NCI-H2196 (cell line): ENCODE measurements around the gene HMGXB3.

Experiments
- DNase-seq: peaks from one replicate; lab custom pipeline; 2025; ENCODE audit not compliant: unreplicated experiment; lab: John Stamatoyannopoulos, UW

Gene HMGXB3

DNA sequence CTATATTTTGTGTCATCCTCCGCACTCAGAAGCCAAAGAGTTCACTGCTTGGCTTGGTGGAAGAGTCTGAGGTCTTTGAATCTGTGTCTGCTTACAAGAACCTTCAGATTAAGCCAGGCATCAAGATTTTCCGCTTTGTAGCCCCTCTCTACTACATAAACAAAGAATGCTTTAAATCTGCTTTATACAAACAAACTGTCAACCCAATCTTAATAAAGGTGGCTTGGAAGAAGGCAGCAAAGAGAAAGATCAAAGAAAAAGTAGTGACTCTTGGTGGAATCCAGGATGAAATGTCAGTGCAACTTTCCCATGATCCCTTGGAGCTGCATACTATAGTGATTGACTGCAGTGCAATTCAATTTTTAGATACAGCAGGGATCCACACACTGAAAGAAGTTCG is 19.3 kb upstream of the HMGXB3 start:
- no peak for DNase-seq

- no peak for DNase-seq
Observed at GRCh38 chr5:149982505-149982904, 18.0 kb upstream of the HMGXB3 start.

DNA sequence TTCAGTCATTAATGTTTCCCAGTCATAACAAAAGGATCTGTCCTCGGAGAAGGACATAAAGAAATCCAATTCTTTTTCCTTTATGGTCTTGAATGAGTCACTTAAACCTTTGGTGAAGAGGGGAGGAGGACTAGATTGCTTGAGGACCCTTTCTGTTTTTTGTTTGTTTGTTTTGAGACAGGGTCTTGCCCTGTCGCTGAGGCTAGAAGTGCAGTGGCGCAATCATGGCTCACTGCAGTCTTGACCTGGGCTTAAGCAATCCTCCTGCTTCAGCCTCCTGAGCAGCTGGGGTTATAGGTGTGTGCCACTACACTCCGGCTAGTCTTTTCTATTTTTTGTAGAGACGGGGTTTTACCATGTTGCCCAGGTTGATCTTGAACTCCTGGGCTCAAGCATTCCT is 12.4 kb upstream of the HMGXB3 start:
- DNase-seq: no peak

GRCh38 chr5:149990518-149991376 is 9.8 kb upstream of the HMGXB3 start:
- DNase-seq: peak; percentile 78

GRCh38 chr5:149993471-149993870 is 7.1 kb upstream of the HMGXB3 start:
- no peak for DNase-seq

- no peak for DNase-seq
Observed at GRCh38 chr5:149995385-149996204, 4.9 kb upstream of the HMGXB3 start.

GRCh38 chr5:149996205-149996890 is 4.2 kb upstream of the HMGXB3 start:
- DNase-seq: no peak

GRCh38 chr5:149998281-149998680 is 2.3 kb upstream of the HMGXB3 start:
- no peak for DNase-seq

GRCh38 chr5:149999359-149999758 is 1.2 kb upstream of the HMGXB3 start:
- DNase-seq: no peak

DNA sequence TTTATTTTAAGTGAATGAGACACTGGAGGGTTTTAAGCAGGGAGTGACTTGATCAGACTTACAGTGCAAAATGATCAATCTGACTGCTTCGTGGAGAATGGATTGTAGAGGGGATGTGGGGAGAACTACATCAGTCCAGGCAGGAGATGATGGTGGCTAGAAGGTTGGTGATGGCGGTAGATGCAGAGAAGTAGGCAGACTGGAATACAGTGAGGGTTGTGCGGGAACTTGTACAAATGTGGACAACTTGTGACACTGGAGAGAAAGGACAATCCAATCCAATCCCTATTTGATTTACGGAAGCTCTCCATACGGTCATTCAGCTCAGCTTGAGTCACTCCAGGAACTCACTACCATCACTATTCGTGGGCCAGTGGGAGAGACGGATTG is 678 bp upstream of the HMGXB3 start:
- no peak for DNase-seq

DNA sequence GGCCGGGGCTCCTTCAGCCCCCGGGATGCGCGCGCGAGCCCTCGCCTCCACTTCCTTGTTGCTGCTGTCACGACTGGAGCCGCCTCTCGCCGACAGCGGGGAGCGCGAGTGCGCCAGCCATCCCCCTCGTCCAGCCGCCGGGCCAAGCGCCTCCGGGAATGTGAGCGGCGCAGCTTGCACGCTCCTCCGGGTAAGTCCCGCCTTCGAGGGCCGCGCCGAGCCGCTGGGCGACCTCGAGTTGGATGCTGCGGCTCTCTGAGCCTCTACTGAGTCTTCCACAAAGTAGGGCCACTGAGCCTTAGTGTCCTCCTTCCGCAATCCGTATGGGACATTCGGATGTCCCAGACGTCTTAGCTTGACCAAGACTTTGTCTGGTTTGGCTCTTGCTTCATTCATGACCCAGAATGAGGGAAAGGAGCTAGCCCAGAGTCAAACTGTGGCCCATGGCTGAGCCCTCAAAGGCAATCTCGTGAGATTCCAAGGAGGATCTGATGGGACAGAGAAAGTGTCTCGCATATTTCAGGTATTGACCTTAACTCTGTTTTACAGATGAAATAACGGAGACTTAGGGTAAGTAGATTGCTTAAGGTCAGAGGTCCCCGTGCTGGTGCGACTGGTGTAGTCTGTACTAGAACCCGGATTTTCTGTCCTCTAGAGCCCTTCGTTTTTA is 586 bp downstream of the HMGXB3 start:
- DNase-seq: no peak

GRCh38 chr5:150001660-150002486 is 1.3 kb downstream of the HMGXB3 start:
- peak; percentile 29 for DNase-seq

DNA sequence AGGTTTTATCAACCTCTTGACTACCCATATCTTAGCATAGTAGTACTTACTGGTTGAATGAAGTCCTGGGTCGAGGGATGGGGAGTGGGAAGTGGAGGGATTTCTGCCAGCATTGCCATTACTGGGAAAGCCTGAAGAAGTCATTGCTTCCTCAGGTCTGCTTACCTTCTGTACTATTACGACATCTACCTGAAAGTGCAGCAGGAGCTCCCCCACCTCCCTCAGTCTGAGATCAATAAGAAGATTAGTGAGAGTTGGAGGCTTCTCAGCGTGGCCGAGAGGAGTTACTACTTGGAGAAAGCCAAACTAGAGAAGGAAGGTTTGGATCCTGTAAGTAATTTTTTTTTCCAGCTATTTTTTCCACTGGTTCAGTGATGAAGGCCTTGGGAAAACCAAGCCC is 5.8 kb downstream of the HMGXB3 start:
- DNase-seq: no peak

GRCh38 chr5:150007050-150007449 is 6.5 kb downstream of the HMGXB3 start:
- no peak for DNase-seq

DNA sequence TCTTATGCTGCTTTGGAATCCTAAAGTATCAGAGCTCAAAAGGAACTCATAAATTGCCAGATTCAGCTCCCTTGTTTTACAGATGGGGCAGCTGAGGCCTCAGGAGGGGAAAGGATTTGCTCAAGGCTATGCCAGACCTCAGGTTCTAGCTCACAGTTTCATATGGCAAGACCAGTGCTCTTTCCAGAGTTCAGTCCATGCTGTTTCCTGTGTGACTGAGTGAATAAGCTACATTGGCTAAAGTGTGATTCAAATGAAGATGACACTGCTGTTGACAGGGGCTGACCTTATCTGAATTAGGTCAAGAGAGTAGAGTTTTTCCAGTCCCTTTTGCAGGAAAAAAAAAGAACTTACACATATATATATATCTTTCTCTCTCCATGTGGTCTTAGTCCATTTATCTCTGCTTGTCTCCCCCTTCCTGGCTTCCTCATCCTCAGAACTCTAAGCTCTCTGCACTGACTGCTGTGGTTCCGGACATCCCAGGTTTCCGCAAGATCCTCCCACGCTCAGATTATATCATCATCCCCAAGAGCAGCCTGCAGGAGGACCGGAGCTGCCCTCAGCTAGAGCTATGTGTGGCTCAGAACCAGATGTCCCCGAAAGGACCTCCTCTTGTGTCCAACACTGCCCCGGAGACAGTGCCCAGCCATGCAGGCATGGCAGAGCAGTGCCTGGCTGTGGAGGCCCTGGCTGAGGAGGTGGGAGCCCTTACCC is 9.3 kb downstream of the HMGXB3 start:
- no peak for DNase-seq

DNA sequence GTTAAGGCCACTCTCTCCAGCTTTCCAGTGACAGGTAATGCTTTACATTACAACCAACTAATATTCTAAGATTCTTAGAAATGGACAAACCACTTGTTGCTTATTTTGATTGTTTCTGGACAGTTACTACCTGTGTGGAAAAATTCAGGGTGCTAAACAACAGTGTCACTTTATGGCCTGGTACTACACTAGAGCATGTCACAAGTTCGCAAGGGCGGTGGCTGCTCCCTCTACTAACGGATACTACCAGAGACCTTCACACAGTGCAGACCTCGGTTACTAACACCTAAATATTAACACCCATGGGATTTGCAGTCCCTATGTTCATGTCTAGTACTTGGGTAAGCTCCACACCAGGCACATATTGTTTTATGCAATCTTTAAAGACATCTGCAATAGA is 13.4 kb downstream of the HMGXB3 start:
- DNase-seq: no peak

DNA sequence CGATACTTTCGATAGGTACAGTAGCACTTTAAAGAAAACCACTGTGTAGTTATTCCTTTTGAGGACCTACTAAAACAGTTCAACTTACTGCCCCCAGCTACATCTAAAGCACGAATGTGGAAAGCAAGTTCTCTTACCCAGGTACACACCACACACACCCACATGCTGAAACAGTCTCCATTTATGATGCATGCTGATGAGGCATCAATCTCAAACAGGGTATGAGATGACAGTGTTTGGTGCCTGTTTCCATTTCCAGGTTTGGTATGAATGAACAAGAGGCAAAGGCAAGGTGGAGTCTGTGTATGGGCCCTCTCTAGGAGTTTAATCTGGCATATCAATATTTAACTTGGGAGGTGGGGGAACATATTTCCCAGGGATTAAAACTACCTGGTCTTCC is 13.9 kb downstream of the HMGXB3 start:
- DNase-seq: no peak

GRCh38 chr5:150015415-150015814 is 14.9 kb downstream of the HMGXB3 start:
- no peak for DNase-seq

DNA sequence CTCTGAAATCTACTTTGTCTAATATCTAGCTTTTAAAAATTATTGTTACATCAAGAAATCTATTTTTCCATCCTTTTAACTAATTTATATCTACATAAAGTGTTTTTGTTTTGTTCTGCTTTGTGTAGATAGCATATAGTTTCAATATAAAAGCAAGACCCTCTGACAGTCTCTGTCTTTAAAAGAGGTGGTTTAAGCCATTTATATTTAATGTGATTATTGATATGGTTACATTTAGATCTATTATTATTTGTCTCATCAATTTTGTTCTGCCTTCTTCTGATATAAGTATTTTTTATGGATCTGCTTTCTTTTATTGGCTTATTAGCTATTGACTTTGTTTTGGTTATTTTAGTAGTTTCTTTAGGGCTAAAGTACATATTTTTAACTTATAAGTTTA is 16.0 kb downstream of the HMGXB3 start:
- DNase-seq: no peak
